ENCODE results near the gene SHC1.

GRCh38 chr1:155016231-155016831 lies 45.8 kb upstream of the SHC1 start:
- TF ChIP-seq YY1 (IDR thresholded peaks at IDR 0.05; ENCODE audit: insufficient read depth, insufficient read length), result no peak
- TF ChIP-seq SUZ12 (IDR thresholded peaks at IDR 0.05; ENCODE audit: extremely low read depth, insufficient read depth, insufficient read length), result no peak
- TF ChIP-seq ZNF274 (IDR thresholded peaks at IDR 0.05; ENCODE audit: low read depth, low read length), result no peak
